ENCODE measurements around the gene CCDC126. TPM values are rescaled to one million over a fixed set of nuclear protein-coding genes. Genes with fewer than 3 reads are reported as not detected.
"Not testable (repeated sequence)": the region's sequence is repeated elsewhere in the genome, so short reads cannot be mapped to it uniquely, and the experiment has no call there.

Gene CCDC126
- total RNA-seq = 5.8 TPM

GRCh38 chr7:23597094-23598091 is at the start of gene CCDC126:
Gene CCDC126 (plus strand): TSS chr7:23597382. CDS start chr7:23611316, 13,934 bp downstream.
- ATAC-seq = peak; percentile 96

- no peak for ATAC-seq
These were observed 49.5 kb upstream of the CCDC126 start for GRCh38 chr7:23547662-23548061.

- ATAC-seq = no peak
These were observed 38.9 kb upstream of the CCDC126 start for GRCh38 chr7:23558303-23558702.

GRCh38 chr7:23570592-23571200 is 26.5 kb upstream of the CCDC126 start:
- peak; percentile 86 for ATAC-seq

- not testable (repeated sequence) for ATAC-seq
These were observed 15.2 kb upstream of the CCDC126 start for GRCh38 chr7:23581975-23582374.

- ATAC-seq = not testable (repeated sequence)
These were observed 11.9 kb upstream of the CCDC126 start for GRCh38 chr7:23585304-23585703.

GRCh38 chr7:23586159-23586558 is 11.0 kb upstream of the CCDC126 start:
- no peak for ATAC-seq

GRCh38 chr7:23590529-23590928 is 6.7 kb upstream of the CCDC126 start:
- no peak for ATAC-seq

GRCh38 chr7:23593706-23594105 is 3.5 kb upstream of the CCDC126 start:
- ATAC-seq = no peak

- peak; percentile 77 for ATAC-seq
These were observed 2.1 kb upstream of the CCDC126 start for GRCh38 chr7:23594879-23595604.

- no peak for ATAC-seq
These were observed 1.1 kb downstream of the CCDC126 start for GRCh38 chr7:23598296-23598695.

GRCh38 chr7:23600236-23600635 is 3.1 kb downstream of the CCDC126 start:
- ATAC-seq = no peak

GRCh38 chr7:23603632-23604295 is 6.6 kb downstream of the CCDC126 start:
- ATAC-seq = no peak

- no peak for ATAC-seq
These were observed 7.1 kb downstream of the CCDC126 start for GRCh38 chr7:23604296-23604640.

- no peak for ATAC-seq
These were observed 9.9 kb downstream of the CCDC126 start for GRCh38 chr7:23607130-23607529.

GRCh38 chr7:23607866-23608265 is 10.7 kb downstream of the CCDC126 start:
- no peak for ATAC-seq

- ATAC-seq = no peak
These were observed 18.1 kb downstream of the CCDC126 start for GRCh38 chr7:23615331-23615730.

- no peak for ATAC-seq
These were observed 19.4 kb downstream of the CCDC126 start for GRCh38 chr7:23616593-23616992.

GRCh38 chr7:23617482-23617881 is 20.3 kb downstream of the CCDC126 start:
- ATAC-seq = no peak

- ATAC-seq = no peak
These were observed 21.1 kb downstream of the CCDC126 start for GRCh38 chr7:23618241-23618640.

- no peak for ATAC-seq
These were observed 22.0 kb downstream of the CCDC126 start for GRCh38 chr7:23619141-23619540.

GRCh38 chr7:23622506-23622925 is 25.3 kb downstream of the CCDC126 start:
- ATAC-seq = no peak

- ATAC-seq = no peak
These were observed 31.2 kb downstream of the CCDC126 start for GRCh38 chr7:23628370-23628769.
